ENCODE data around the gene SCYGR6. TPM values are rescaled to one million over a fixed set of nuclear protein-coding genes. Genes with fewer than 3 reads are reported as not detected.

Gene SCYGR6
- total RNA-seq, 2 donors from 2014 or later: not detected

DNA sequence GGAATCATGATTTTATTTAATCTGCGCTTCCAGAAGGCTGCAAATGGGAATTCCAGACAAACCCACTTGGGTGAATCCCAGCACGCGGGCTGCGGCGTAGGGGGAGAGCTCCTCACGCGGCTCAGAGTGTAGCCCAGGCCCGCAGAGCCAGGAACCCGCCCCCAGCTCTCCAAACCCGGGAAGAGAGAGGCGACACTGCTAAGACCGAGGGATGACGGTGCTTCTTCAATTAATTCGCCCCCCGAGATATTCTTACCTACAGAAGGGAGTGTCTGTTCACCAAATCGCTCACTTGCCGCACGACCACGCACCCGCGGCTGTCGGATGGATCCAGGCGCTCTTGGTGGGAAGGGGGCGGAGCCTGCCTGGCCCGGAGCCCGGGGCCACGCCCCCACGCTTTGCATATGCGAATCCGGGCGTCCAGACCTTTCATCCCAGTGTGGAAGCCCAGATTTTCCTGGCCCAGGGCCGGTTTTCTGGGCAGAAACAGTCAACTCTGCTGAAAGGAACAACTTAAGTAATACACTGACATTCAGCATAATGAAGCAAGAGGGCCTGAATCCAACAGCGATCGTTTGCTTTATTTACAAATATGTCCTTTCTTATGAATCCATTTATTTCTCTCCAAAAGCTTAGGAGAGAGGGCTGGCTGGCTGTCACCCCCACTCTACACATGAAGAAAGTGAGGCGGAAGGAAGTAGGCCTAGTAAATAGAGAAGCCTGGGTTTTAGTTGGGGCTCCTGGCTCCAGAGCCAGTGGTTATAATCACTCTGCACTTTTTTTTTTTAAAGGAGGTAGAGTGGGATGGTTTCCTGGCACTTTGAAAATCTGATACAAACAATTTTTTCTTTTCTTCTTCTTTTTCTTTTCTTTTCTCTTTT is 6.6 kb downstream of the SCYGR6 start, which contains the start of gene SLC19A3:
Gene SLC19A3 (minus strand): TSS at position 342 of the 881 bp plus-strand sequence. CDS start 15,710 bp downstream, outside the sequence.
- DNase-seq (peak; percentile 89 to 93), ATAC-seq (peak; percentile 94)
- intact Hi-C loops (cut with DNase I, micrococcal nuclease): no loop called here

GRCh38 chr2:227716501-227716900 is 8.1 kb downstream of the SCYGR6 start:
- intact Hi-C loops (cut with DNase I, micrococcal nuclease): no loop called here
- no peak for ATAC-seq

GRCh38 chr2:227713291-227713690 is 11.3 kb downstream of the SCYGR6 start:
- no peak for ATAC-seq
- no peak for DNase-seq
- intact Hi-C loops (cut with DNase I, micrococcal nuclease): no loop called here

More at GRCh38 chr2:227716501-227716900, 8.1 kb downstream of the SCYGR6 start:
- no peak for DNase-seq

GRCh38 chr2:227710986-227711385 is 13.6 kb downstream of the SCYGR6 start:
- DNase-seq (no peak), ATAC-seq (no peak)
- intact Hi-C loops (cut with DNase I, micrococcal nuclease): no loop called here

DNA sequence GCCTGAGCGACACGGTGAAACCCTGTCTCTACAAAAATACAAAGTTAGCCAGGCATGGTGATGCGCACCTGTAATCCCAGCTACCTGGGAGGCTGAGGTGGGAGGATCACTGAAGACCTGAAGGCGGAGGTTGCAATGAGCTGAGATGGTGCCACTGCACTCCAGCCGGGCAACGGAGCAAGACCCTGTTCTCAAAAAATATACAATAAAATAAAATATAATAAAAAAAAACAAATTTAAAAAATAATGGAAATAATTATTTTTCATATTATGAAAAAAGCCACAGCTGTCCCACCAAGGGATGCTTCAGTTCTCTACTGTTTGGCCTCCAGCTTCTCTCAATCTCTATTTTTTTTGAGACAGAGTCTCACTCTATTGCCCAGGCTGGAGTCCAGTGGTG is 17.2 kb downstream of the SCYGR6 start:
- no peak for ATAC-seq
- DNase-seq: no peak
- intact Hi-C loops (cut with DNase I, micrococcal nuclease): no loop called here

GRCh38 chr2:227706859-227707258 is 17.7 kb downstream of the SCYGR6 start:
- DNase-seq (peak; percentile 57 to 64), ATAC-seq (peak; percentile 98)
- intact Hi-C loops (cut with DNase I, micrococcal nuclease): no loop called here

DNA sequence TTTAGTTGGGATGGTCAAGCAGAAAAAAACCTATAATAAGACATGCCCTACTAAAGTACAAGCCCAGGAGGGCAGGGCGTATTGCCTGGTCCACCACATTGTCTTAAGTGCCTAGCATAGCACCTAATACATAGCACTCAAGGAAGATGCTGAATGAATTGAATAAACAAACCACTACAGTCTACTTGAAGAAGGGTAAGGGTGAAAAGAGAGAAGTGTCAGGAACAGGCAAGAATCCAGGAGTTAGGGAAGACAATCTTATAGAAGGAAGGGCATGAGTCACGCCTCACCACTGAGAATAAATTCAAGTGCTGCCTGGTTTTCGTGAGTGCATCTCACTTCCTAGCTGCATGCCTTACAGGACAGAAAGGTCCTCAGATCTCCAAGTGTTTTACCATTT is 20.6 kb downstream of the SCYGR6 start:
- intact Hi-C loops (cut with DNase I, micrococcal nuclease): no loop called here
- ATAC-seq (peak; percentile 20), DNase-seq (no peak)

DNA sequence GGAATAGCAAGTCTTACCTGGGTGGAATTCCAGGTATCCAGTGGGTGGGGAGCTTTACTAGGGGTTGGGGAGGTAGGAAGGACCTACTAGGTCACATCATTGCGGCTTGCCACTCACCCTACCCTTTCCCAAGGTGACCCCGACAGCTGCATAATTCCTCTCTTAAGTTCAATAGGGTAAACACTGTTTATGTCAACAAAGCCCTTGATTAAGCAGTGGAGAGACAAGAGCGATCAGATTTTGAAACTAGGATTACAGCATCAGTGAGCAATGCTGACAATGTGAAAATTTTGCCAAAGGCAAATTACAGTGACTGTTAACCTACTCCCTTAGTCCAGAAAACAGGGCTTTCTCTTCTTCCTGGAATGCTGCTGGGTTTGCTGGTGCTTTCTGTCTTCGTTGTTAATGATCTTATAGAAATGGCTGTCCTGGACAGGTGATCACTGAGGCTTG is 21.3 kb downstream of the SCYGR6 start:
- ATAC-seq (no peak), DNase-seq (no peak)
- intact Hi-C loops (cut with DNase I, micrococcal nuclease): no loop called here

DNA sequence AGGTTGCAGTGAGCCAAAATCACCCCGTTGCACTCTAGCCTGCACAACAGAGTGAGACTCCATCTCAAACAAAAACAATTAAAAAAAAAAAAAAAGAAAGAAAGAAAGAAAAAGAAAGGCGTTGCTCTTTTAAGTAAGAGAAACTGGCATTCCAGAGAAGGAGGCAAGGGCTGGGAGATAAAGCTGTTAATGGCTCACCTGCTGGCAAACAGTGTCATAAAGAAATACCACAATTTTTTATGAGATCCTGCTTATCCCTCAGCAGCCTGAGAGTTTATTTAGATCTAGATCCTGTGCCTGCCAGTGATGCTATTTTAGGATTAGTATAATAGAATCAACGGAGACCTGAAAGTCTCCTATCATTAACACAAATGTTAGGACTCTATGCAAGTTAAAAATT is 23.0 kb downstream of the SCYGR6 start:
- DNase-seq: no peak
- intact Hi-C loops (cut with DNase I, micrococcal nuclease): no loop called here

DNA sequence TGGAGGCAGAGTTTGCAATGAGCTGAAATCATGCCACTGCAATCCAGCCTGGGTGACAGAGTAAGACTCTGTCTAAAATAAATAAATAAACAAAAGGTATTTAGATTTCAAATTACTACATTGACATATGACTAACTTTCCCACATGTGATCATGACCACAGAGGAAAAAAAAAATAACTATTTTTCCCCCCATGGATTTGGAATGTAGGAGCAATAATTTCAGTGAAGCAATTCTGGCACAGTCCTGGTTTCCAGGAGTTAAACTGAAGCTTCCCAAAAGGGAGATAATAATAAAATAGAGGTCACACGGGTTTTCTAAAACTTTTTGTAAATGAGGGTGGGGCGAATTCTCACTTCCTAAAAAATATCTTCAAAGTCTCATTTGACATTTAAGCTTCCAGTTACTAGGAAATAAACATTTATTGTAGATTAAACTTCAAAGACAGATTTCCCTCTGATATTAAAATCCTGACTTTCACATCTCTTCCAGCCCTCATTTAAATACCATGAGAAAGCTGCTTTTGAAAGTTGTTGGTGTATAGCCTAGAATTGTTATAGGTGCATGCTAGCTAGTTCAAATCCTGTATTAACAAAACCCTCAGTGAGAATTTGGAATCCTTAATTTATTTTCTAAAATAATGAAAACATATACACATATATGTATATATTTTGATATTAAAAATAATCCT is 27.4 kb downstream of the SCYGR6 start:
- DNase-seq: no peak
- no peak for ATAC-seq
- intact Hi-C loops (cut with DNase I, micrococcal nuclease): no loop called here

More for the DNA sequence above, 23.0 kb downstream of the SCYGR6 start:
- ATAC-seq: peak; percentile 92

- ATAC-seq (no peak), DNase-seq (no peak)
- intact Hi-C loops (cut with DNase I, micrococcal nuclease): no loop called here
Measured at GRCh38 chr2:227687189-227687588, 37.4 kb downstream of the SCYGR6 start.

DNA sequence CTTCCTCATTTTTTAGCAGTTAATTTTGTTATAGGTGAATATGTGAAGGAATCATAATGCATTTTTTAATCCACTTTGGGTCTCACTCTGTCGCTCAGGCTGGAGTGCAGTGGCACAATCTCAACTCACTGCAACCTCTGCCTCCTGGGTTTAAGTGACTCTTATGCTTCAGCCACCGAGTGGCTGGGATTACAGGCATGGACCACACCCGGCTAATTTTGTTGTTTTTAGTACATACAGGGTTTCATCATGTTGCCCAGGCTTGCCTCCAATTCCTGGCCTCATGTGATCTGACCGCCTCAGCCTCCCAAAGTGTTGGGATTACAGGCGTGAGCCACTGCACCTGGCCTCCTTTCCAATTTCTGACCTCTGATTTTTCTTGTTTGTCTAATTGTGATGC is 40.3 kb downstream of the SCYGR6 start:
- no peak for ATAC-seq
- intact Hi-C loops (cut with DNase I, micrococcal nuclease): no loop called here
- DNase-seq: no peak

GRCh38 chr2:227677928-227678327 is 46.6 kb downstream of the SCYGR6 start:
- intact Hi-C loops (cut with DNase I, micrococcal nuclease): no loop called here
- ATAC-seq: peak; percentile 82
- no peak for DNase-seq

- ATAC-seq: no peak
- no peak for DNase-seq
- intact Hi-C loops (cut with DNase I, micrococcal nuclease): no loop called here
Measured at GRCh38 chr2:227674485-227674884, 50.1 kb downstream of the SCYGR6 start.

Other genes with a start within 250 kb of the SCYGR6 start
- not detected for gene SCYGR2, start 125.9 kb downstream of the SCYGR6 start, total RNA-seq
- gene SCYGR3, start 109.9 kb downstream of the SCYGR6 start, total RNA-seq: not detected
- not detected for gene SCYGR4, start 107.3 kb downstream of the SCYGR6 start, total RNA-seq
- gene SCYGR5, start 58.0 kb downstream of the SCYGR6 start, total RNA-seq: not detected
- gene SLC19A3, start 6.7 kb downstream of the SCYGR6 start, total RNA-seq: 10 to 100 TPM in 1 of 2 donors, 1 to 10 TPM in 1; 8.5 to 15.2 TPM
- not detected for gene SCYGR7, start 3.6 kb upstream of the SCYGR6 start, total RNA-seq
- gene SCYGR8, start 21.1 kb upstream of the SCYGR6 start, total RNA-seq: not detected
- 10 to 100 TPM; 13.6 to 29.9 TPM for gene CCL20, start 89.1 kb upstream of the SCYGR6 start, total RNA-seq
- gene DAW1, start 146.9 kb upstream of the SCYGR6 start, total RNA-seq: not detected